NCI-H146 treated with DMSO at 0.1 percent for 48 hours (cell line): Measurements from ENCODE around the gene ATP6V0B.

Experiments
- DNase-seq: peaks from one replicate; lab custom pipeline; 2025; ENCODE audit not compliant: unreplicated experiment; lab: John Stamatoyannopoulos, UW

The ATP6V0B gene

GRCh38 chr1:43945674-43946235 is 29.0 kb upstream of the ATP6V0B start:
- DNase-seq: no peak

GRCh38 chr1:43946236-43947060 is 28.3 kb upstream of the ATP6V0B start, which contains the start of gene IPO13:
TSS of gene IPO13 (plus strand) at chr1:43946950. CDS start at chr1:43947601, 651 bp downstream.
- peak; percentile 75 for DNase-seq

GRCh38 chr1:43947061-43947873 is 27.5 kb upstream of the ATP6V0B start:
- DNase-seq: no peak

- no peak for DNase-seq
Observed at GRCh38 chr1:43947874-43948437, 26.8 kb upstream of the ATP6V0B start.

- no peak for DNase-seq
Observed at GRCh38 chr1:43949678-43950077, 25.1 kb upstream of the ATP6V0B start.

DNA sequence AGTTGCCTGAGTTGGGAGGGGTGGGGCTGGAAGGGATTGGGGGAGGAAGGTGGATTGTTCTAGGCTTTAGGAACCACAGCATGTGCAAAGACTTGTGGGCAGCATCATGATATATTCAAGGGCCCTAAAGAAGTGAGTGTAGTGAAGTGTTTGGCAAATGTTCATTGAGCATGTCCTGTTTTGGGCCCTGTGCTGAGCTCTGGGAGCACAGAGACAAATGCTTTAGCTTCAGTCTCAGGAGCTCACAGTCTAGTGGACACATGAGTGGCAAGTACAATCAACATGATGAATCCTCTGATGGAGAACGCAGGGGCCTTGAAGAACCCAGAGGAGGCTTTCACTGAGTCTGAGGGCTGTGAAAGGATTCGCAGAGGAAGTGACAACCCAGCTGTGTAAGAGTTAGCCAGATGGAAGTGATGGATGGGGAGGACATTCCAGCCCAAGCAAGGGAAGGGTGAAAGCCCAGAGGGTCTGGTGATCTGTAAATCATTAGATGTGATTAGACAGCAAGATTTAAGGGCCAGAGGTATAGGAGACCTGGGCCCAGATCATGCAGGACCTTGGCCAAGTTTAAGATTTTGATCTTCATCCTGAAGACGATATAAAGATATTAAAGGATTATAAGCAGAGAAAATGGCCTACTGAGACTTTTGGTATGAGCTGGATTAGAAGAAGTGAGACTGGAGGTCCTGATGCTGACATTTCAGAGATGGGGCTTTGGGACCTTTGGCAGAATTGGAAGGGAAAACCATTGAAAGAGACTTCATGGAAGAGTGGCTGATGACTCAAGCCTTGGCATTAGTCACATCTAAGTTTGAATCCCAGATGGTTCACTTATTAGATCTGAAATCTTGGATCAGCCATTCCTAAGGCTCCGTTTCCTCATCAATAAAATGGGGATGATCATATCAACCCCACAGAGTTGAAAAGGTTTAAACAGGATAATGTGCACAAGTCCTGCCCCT is 23.5 kb upstream of the ATP6V0B start:
- no peak for DNase-seq

- no peak for DNase-seq
Observed at GRCh38 chr1:43952731-43953346, 21.9 kb upstream of the ATP6V0B start.

- DNase-seq: no peak
Observed at GRCh38 chr1:43953361-43953760, 21.4 kb upstream of the ATP6V0B start.

DNA sequence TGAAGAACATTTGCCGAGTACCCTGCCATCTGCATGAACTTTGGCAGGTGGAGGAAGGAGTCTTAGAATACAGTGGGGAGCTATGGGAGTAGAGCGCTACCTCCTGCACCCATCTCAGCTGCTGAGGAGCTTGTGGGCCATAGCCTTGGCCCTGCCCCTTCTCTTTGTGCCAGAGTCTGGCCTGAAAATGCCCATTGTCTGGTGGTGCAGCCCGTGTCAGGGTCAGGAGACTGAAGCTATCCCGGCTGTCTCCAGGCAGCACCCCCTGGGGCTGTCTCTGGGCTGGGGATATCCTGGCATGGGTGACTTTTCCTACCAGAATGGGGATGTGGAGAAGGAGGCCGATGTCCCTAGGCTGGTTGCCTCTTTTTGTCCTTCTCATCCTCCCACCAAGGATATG is 20.7 kb upstream of the ATP6V0B start:
- no peak for DNase-seq

DNA sequence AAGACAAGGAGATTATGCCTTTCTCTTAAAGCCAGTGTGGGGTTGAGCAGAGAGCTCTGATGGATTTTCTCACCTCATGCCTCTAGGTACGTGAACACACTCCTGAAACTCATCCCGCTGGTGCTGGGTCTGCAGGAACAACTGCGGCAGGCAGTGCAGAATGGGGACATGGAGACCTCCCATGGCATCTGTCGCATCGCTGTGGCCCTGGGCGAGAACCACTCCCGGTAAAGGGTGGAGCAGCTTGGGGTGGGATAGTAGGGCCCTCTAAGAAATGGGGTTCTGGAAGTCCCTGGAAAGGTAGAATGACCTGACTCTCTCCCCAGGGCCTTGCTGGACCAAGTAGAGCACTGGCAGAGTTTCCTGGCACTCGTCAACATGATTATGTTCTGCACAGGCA is 18.5 kb upstream of the ATP6V0B start:
- DNase-seq: no peak

DNA sequence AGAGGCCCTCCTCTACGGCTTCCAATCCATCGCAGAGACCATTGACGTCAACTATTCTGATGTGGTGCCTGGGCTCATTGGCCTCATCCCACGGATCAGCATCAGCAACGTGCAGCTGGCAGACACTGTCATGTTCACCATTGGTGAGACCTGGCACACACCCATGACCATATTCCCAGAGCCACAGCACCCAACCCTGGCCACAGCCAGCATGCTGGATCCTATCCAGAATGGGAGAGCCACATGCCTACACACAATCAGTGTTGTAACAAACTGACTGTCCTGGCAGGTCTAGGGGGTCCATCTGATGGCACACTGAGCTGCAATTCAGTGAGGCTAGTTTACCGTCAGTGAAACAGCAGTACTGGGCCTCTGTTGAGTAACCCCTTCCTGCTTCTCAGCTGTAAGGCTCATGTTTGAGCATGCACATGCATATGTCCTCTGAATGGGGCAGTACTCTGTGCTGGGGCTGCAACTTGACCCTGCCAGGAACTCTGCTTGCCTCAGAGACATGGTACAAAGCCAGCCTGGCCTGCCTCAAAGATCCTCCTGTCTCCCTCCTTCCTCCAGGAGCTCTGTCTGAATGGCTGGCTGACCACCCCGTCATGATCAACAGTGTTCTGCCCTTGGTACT is 17.2 kb upstream of the ATP6V0B start:
- DNase-seq: no peak

GRCh38 chr1:43958351-43959255 is 16.2 kb upstream of the ATP6V0B start:
- no peak for DNase-seq

DNA sequence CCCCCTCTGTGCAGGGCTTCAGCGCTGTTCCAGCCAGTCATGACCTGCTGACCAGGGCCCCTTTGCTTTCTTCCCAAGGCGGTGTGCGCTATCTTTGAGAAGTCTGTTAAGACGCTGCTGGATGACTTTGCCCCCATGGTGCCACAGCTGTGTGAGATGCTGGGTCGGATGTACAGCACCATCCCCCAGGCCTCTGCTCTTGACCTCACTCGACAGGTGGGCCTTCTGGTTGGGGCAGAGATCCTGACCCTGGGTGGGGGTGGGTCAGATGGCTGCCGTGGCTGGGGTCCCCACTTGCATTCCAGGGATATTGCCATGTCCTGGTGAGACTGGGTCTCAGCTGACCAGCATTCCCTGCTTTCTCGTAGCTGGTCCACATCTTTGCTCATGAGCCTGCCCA is 14.0 kb upstream of the ATP6V0B start:
- DNase-seq: no peak

GRCh38 chr1:43961692-43962091 is 13.1 kb upstream of the ATP6V0B start:
- no peak for DNase-seq

- no peak for DNase-seq
Observed at GRCh38 chr1:43962324-43962723, 12.4 kb upstream of the ATP6V0B start.

DNA sequence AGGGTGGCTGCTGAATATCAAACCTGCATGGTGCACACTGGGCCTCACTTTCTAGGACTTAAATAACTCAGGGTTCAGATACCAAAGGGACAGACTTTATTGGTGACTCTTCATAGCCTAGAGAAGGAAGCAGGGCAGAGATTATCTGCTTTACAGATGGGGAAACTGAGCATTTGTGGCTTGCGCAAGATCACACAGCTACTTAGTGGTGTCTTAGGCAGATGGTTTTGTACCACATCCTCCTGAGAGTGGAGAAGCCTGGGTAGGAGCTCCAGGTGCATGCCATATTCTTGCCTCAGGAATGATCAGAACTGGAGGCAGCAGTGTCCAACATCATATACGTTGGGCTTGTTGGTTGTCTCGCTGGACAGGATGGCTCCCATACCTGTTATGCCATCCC is 11.8 kb upstream of the ATP6V0B start:
- no peak for DNase-seq

DNA sequence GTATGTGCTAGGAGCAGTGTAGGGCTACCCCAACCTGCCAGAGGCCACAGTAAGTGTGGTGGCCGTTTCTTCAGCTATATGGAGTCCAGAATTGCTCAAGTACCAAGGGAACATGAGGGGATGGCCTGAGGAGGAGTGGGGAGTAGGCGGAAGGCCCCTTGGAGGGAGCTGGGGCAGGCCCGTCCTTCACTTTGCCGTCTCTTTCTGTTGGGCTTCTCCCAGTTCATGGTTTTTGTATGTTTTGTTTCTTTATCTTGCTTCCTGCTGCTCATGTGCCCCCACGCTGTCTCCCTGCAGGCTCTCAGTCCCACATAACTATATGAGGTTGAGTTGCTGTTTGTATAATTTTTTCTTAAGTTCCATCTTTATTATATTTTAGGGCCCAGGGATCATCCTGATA is 10.9 kb upstream of the ATP6V0B start:
- DNase-seq: no peak

DNA sequence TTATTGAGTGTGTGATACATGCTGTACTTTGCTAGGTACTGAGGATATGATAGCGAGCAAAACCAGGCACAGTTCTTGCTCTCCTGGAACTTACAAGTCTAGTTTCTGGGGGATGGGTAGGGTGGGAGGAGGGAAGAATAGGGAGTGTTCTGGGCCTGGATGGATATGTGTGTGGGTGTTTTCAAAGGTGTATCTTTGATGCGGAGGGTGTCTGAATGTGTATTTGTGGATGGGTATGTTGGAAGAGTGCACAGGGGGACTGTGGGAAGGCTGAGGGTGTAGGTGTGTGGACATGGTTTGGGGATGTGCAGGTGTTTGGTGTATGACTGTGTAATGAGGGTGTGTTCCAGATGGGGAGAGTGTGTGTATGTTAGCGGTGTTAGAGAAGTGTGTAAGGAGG is 9.4 kb upstream of the ATP6V0B start:
- no peak for DNase-seq
